HG03432 (cell line): Measurements from ENCODE around the gene MYH11.
"Not testable (repeated sequence)": the region's sequence is repeated elsewhere in the genome, so short reads cannot be mapped to it uniquely, and the experiment has no call there.

Experiments
- ATAC-seq: cut with Tn5 transposase; IDR thresholded peaks from one replicate; pipeline ENCODE4 v1.9.1; 2021; ENCODE audit warnings: mild to moderate bottlenecking, moderate library complexity; ENCODE audit not compliant: unreplicated experiment

MYH11 gene

DNA sequence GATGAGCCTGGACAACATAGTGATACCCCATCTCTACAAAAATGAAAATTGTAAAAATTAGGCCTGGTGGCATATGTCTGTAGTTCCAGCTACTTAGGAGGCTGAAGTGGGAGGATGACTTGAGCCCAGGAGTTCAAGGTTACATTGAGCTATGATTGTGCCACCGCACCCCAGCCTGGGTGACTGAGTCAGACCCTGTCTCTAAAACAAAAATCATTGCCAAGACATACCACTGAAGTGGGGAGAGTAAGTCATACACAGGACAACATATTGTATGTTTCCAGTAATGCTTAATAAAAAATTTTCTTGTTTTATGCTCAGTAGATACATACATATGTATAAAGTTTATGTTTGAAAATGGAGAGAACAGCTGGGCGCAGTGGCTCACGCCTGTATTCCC lies 167.5 kb downstream of the MYH11 start:
- ATAC-seq, result no peak

DNA sequence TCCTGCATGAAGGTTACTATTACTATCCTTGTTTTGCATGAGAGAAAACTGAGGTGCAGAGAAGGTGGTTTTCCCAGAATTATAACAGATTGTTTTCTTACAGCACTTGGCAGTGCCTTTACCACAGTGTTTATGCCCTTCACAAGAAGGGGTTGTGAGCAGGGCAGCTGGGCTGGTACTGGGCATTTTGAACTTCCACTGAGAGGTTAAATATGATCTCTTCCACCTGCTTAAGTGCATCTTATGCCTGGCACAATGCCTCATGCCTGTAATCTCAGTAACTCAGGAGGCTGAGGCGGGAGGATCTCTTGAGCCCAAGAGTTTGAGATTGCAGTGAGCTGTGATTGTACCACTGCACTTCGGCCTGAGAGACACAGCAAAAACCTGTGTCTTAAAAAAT lies 170.5 kb downstream of the MYH11 start:
- no peak for ATAC-seq

- ATAC-seq, result no peak
These were observed 174.7 kb downstream of the MYH11 start for GRCh38 chr16:15682105-15682570.

GRCh38 chr16:15677447-15677846 lies 179.4 kb downstream of the MYH11 start:
- no peak for ATAC-seq

- no peak for ATAC-seq
These were observed 180.3 kb downstream of the MYH11 start for GRCh38 chr16:15676506-15676905.

GRCh38 chr16:15674571-15674970 lies 182.3 kb downstream of the MYH11 start:
- no peak for ATAC-seq

DNA sequence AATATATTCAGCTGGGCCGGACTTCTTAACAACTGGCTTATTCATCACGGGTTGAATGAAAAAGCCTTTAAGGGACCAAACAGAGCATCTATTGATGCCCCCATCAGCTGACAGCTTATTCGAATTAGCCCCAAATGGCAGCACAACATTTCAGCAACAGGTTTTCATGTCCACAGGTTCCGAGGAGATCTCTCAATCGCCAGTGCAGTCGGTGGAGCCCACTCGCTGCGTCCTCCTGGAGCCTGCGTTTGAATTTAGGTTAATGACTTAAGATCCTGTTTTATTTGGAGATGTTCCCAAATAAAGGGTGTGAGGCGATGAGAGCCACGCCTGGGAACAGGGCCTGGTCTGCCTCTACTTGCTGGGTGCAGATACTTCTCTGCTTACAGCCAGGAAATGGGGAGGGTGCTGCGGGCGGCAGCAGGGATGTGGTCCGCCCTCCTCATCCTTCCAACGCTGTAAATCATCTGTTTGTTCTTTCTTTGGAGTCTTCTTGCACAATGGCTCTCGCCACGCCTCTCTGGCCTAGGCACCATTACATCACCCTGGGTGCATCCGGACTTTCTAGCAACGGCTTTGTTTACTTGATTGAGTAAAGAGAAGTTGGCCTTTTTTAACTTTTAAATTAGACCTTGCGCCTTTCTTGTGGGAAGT lies 184.2 kb downstream of the MYH11 start:
- ATAC-seq, result no peak

GRCh38 chr16:15672127-15672513 lies 184.7 kb downstream of the MYH11 start:
- ATAC-seq, result not testable (repeated sequence)

GRCh38 chr16:15671530-15672117 lies 185.2 kb downstream of the MYH11 start:
- no peak for ATAC-seq

DNA sequence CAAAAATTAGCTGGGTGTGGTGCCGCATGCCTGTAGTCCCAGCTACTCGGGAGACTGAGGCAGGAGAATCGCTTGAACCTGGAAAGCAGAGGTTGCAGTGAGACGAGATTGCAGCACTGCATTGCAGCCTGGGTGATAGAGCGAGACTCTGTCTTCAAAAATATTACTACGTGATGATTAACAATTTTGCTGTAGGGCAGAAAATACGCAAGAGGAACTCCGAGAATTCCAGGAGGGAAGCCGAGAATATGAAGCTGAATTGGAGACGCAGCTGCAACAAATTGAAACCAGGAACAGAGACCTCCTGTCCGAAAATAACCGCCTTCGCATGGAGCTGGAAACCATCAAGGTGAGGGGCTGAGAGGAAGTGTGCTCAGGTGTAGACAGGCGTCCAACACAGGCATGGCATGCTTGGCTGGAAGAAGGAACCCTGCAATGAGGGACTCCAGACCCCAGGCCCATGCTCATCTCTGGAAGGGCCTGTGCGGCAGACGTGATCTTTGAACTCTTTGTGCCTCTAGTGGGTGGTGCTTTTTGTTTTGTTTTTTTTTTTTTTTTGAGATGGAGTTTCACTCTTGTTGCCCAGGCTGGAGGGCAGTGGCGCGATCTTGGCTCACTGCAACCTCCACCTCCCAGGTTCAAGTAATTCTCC lies 189.6 kb downstream of the MYH11 start:
- no peak for ATAC-seq

DNA sequence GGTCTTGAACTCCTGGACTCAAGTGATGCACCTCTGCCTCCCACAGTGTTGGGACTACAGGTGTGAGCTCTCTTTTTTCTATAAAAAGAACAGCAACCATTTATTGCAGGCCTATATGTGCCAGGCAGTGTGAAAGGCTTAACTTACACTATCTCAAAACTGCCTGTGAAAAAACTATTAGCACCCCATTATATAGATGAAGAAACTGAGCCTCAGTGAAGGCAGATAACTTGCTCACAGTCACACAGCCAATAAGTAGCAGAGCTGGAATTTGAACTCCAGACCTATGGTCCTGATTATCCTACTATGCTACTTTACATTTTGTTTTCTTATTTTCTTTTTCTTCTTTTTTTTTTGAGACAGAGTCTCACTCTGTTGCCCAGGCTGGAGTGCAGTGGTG lies 191.7 kb downstream of the MYH11 start:
- ATAC-seq, result no peak

DNA sequence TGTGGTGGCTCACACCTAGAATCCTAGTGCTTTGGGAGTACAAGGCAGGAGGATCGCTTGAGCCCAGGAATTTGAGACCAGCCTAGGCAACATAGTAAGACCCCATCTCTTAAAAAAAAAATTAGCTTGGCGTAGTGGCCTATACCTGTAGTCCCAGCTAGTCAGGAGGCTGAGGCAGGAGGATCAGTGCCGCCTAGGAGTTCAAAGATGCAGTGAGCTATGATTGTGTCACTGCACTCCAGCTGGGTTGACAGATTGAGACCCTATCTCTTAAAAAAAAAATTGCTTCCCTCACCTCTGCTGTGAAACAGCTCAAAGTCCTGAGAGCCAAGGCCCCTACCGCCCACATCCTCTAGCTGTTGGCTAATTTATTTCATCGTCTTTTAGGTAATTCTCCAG lies 196.6 kb downstream of the MYH11 start:
- ATAC-seq, result no peak

DNA sequence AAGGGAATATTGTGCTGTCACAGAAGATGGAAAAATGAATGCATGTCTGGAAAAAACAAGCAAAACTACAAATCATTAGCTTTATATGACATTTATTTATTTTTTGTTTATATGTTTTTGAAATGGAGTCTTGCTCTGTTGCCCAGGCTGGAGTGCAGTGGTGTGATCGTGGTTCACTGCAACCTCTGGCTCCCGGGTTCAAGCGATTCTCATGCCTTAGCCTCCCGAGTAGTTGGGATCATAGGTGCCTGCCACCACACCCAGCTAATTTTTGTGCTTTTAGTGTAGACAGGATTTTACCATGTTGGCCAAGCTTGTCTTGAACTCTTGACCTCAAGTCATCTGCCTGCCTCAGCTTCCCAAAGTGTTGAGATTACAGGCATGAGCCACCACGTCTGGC lies 198.3 kb downstream of the MYH11 start:
- no peak for ATAC-seq

- no peak for ATAC-seq
These were observed 198.7 kb downstream of the MYH11 start for GRCh38 chr16:15658149-15658548.

- not testable (repeated sequence) for ATAC-seq
These were observed 201.3 kb downstream of the MYH11 start for GRCh38 chr16:15655561-15655960.

GRCh38 chr16:15654591-15654990 lies 202.2 kb downstream of the MYH11 start:
- no peak for ATAC-seq

DNA sequence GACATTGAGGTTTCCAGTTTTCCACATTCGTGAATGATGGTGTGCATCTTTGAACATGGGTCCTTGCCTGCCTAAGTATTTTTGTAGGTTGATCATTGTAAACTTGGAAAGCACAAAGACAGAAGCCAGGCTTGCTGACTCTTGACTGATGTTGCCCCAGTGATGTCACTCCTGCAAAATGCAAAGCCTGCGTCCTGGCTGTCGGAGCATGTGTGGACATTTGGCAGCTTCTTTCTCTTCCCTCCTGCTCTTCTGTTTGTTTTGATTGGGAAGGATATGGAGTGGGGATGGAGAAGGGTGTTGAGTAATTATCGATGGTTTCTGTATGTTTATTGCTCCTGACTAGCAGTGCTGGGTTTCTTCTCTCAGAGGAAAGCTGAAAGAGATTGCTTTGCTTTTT lies 203.6 kb downstream of the MYH11 start:
- no peak for ATAC-seq
